ENCODE results near the gene CUL3. TPM values are rescaled to one million over a fixed set of nuclear protein-coding genes. Genes with fewer than 3 reads are reported as not detected.

CUL3 gene
- total RNA-seq, 1 donor from 2014 or later: 104 TPM

- H3K27ac Mint-ChIP-seq: no peak overlapping the region
- no peaks in the 10 kb centered on the region for H3K4me1 Mint-ChIP-seq (ENCODE audit: low read depth)
- DNase-seq (ENCODE audit: low spot score, unreplicated experiment): no peak
- H3K36me3 Mint-ChIP-seq (ENCODE audit: insufficient read depth): peaks cover 18% of the 10 kb centered on the region
- TF ChIP-seq CTCF (IDR thresholded peaks at IDR 0.05; ENCODE audit: unreplicated experiment): no peak
- no peaks in the 10 kb centered on the region for H3K9me3 Mint-ChIP-seq (ENCODE audit: low read depth)
- H3K4me3 Mint-ChIP-seq (ENCODE audit: low read depth): no peak overlapping the region
- no peaks in the 10 kb centered on the region for H3K27me3 Mint-ChIP-seq
Measured at GRCh38 chr2:224472137-224472536, 113.0 kb downstream of the CUL3 start.

GRCh38 chr2:224469374-224469964, 115.7 kb downstream of the CUL3 start:
- no peaks in the 10 kb centered on the region for H3K9me3 Mint-ChIP-seq (ENCODE audit: low read depth)
- no peak for TF ChIP-seq CTCF (IDR thresholded peaks at IDR 0.05; ENCODE audit: unreplicated experiment)
- DNase-seq (ENCODE audit: low spot score, unreplicated experiment): no peak
- no peak overlapping the region for H3K4me3 Mint-ChIP-seq (ENCODE audit: low read depth)
- H3K27me3 Mint-ChIP-seq: no peaks in the 10 kb centered on the region
- no peak overlapping the region for H3K27ac Mint-ChIP-seq
- H3K36me3 Mint-ChIP-seq (ENCODE audit: insufficient read depth): peaks cover 5% of the 10 kb centered on the region
- H3K4me1 Mint-ChIP-seq (ENCODE audit: low read depth): no peaks in the 10 kb centered on the region

- Mint-ChIP-seq H3K27me3 (no peaks in the 10 kb centered on the region), H3K9me3 (ENCODE audit: low read depth) (no peaks in the 10 kb centered on the region), H3K4me3 (ENCODE audit: low read depth) (no peak overlapping the region), H3K27ac (no peak overlapping the region), H3K36me3 (ENCODE audit: insufficient read depth) (no peaks in the 10 kb centered on the region), H3K4me1 (ENCODE audit: low read depth) (no peaks in the 10 kb centered on the region)
- TF ChIP-seq CTCF (IDR thresholded peaks at IDR 0.05; ENCODE audit: unreplicated experiment): no peak
- no peak for DNase-seq (ENCODE audit: low spot score, unreplicated experiment)
Measured at GRCh38 chr2:224466304-224466895, 118.8 kb downstream of the CUL3 start.

GRCh38 chr2:224461391-224461790, 123.8 kb downstream of the CUL3 start:
- Mint-ChIP-seq H3K36me3 (ENCODE audit: insufficient read depth) (no peaks in the 10 kb centered on the region), H3K9me3 (ENCODE audit: low read depth) (peaks cover 7% of the 10 kb centered on the region), H3K4me1 (ENCODE audit: low read depth) (no peaks in the 10 kb centered on the region), H3K27ac (no peak overlapping the region), H3K27me3 (no peaks in the 10 kb centered on the region), H3K4me3 (ENCODE audit: low read depth) (no peak overlapping the region)
- no peak for DNase-seq (ENCODE audit: low spot score, unreplicated experiment)
- no peak for TF ChIP-seq CTCF (IDR thresholded peaks at IDR 0.05; ENCODE audit: unreplicated experiment)

GRCh38 chr2:224457408-224458096, 127.6 kb downstream of the CUL3 start:
- Mint-ChIP-seq H3K27me3 (no peaks in the 10 kb centered on the region), H3K4me1 (ENCODE audit: low read depth) (no peaks in the 10 kb centered on the region), H3K4me3 (ENCODE audit: low read depth) (no peak overlapping the region), H3K9me3 (ENCODE audit: low read depth) (peaks cover 10% of the 10 kb centered on the region), H3K36me3 (ENCODE audit: insufficient read depth) (peaks cover 2% of the 10 kb centered on the region), H3K27ac (no peak overlapping the region)
- no peak for DNase-seq (ENCODE audit: low spot score, unreplicated experiment)
- no peak for TF ChIP-seq CTCF (IDR thresholded peaks at IDR 0.05; ENCODE audit: unreplicated experiment)
